HG02884 (cell line): ENCODE data around the gene DCN.

Experiments
- ATAC-seq: cut with Tn5 transposase; IDR thresholded peaks from one replicate; pipeline ENCODE4 v1.9.1; 2021; ENCODE audit warnings: mild to moderate bottlenecking, moderate library complexity; ENCODE audit not compliant: unreplicated experiment

Gene DCN

DNA sequence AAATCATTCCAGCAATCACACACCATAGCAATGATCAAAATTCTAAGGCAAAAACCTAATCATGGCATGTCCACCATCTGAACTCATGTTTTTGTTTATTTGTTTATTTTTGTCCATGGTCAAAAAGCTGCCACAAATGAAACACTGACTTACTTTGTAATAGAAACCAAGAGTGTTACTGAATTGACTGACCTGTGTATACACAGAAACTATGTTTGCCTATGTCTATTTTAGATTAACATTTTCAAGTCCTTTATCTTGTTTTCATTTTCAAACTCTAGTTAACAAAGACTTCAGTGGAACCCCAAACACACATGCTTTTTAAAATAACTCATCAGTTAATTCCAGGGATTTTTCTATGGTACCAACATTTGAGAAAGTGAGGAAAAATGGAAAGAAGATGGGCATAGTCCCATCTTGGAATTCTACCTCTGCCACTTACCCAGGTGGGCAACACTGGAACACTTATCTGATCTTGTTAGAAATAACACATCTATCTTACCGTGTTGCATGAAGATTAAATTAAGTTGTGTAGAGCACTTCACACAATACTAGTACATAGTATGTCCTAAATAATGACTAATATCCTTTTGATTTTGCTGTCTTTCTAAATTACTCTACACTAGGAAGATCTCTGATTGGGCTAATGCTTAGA is 77.7 kb downstream of the DCN start:
- peak; percentile 58 for ATAC-seq

DNA sequence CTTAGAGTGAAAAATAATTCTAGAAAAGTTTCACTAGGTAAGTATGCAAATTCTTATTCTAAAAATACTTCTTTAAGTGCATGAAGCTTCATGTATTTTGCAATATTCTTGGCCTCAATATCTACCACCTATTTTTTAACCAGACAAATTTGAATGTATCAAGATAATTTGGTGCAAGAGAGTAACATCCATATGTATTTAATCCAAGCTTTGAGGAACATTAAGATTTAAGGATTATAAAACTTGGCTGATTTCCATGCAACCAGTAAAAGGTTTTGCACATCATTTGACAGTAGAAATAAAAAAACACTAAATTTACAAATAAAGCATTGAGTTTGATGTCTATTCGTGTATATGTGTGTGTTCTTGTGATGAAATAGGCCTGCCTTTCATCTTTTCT is 79.0 kb downstream of the DCN start:
- ATAC-seq: no peak

DNA sequence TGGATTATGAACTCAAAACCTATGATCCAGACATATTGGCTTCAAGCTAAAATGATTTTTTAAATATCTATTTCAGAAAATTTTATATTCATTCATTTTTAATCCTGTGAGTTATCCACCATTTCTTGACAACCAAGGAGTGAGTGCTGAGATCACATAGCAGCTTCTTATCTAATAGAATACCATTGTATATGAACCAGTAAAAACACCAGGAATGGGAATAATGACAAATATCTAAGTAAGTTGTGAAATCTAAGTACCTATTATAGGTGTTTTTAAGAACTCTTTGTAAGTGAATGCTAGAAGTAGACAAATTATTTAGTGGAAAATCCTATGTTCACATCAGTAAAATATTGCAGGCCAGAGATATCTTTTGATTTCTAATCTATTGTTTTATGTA is 79.5 kb downstream of the DCN start:
- ATAC-seq: no peak

DNA sequence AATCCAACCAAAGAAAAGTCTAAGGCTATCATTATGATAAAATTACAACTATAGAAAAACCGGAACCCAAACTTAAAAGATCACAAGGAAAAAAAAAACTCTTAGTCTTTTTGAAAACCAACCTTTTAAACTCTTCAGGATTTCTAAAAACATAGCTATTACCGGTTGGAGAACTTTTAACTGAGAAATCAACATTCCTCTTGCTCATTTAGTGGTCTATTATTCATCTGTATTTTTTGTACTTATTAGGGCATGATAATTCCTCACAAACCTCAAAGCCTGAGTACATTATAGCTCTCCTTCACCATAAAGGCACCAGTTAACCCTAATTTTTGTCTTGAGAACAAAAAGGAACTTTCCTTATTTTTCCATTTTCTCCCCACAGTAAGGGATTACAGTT is 81.7 kb downstream of the DCN start:
- no peak for ATAC-seq

DNA sequence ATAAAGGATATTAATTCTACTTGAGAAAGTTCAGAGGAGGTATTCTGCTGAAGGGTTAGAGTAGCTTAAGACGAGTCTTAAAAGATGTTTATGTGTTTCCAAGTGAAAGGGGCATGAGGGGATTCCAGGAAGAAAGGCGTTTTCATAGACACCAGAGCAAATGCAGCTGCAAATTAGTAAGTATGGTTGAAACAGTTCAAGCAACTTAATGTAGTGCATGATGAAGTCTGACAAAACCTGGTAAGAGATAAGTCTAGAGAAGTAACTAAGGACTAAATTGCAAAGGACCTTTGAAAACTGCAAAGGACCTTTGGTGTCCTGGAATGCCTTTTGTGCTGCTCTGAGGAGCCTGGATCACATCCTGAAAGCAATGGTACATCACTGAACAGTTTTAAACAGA is 82.8 kb downstream of the DCN start:
- no peak for ATAC-seq

DNA sequence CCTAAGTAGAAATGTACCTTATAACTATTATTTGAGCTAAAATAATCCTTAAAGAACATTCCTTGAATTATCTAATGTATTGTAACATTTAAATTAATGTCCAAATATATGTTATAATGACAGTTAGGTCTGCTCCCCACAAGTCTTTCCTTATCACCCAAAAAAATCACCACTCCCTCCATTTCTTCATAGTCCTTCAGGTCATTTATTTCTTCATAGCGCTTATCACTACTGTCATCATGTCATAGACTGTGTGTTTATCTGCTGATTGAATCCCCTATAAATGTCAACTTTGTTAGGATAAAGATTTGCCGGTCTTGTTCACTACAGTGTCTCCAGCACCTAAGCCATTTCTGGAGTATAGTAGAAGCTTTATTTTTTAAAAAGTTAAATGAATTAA is 83.3 kb downstream of the DCN start:
- ATAC-seq: no peak

DNA sequence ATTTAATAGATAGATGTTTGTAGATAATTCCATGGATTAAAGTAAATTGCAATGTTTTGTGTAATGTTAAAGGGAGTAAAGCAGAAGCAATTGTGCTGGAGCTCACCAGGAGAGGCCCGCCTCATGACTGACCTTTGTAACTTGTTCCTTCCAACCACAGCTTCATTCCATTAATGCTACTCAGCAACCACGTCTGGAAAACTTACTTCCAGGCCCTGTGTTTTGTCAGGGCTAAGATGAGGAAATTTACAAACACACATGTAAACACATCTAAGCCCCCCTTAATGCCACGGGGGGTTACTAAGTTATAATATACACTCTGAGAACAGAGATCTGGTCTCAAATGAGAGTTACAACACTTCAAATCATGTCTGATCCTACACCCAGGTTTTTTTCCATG is 83.7 kb downstream of the DCN start:
- no peak for ATAC-seq

DNA sequence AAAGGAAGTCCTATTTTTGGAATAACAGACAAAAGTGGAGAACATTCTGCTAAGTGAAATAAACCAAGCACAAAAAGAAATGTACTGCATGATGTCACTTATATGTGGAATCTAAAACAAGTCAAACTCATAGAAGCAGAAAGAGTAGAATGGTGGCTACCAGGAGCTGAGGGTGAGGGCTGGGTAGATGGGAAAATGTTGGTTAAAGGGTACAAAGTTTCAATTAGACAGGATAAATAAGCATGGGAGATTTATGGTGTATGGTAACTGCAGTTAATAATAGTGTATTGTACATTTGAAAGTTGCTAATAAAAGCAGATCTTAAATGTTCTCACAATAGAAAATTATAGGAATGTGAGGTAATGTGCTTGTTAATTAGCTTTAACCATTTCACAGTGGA is 84.2 kb downstream of the DCN start:
- ATAC-seq: no peak

DNA sequence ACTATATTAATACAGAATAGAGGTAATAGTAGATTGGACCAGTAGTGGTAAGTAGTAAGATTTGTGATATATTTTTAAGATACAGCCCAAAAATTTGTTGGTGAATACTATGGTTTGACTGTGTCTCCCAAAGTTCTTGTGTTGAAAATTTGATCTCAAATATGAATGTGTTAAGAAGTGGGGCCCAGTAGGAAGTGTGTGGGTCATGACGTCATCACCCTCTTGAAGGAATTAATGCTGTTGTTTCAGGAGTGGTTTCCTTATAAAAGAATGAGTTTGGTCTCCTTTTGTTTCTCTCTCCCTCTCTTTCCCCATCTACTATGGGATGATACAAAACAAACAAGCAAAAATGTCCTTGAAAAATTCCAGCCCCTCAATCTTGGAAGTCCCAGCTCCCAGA is 87.7 kb downstream of the DCN start:
- no peak for ATAC-seq

DNA sequence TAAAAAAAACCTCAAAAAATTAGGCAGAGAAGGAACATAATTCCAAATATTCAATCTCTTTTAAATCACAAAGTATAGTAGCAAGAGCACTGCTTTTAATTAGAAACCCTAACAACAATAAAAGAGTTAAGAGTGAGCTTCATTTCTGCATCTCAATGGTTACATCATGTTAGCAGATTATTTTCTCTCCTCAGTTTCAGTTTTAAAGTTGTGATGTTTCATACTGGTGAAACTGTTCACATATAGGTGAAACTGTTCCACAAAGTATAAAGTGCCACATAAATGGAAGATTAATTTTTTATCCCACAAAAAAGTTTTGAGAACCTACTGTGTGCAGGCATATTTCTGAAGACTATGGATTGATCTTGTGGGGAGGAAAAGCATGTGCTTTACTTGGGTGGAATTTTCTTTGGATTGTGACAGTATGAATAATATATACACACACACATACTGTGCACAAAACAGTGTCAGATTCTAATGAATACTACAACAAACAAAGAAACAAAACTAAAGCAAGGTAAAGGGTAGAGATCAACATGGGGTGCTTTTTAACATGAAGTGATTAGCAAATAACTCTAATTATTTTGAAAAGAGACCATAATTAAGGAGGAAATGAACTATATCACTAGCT is 88.5 kb downstream of the DCN start:
- no peak for ATAC-seq

DNA sequence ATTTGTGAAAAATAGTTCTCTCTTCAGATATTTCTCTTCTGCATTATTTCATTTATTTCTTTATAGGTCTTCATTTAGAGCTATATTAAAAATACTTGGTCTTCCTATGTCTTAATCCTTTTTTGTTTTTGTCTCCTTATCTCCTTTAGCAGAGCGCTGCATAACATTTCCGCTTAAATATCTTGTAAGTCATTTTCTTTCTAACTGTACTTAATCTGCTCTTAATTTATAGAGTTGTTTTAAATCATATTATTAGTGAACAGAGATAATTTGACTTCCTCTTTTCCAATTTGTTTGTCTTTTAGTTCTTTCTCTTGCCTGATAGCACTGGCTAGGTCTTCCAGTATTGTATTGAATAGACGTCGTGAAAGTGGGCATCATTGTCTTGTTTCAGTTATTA is 89.3 kb downstream of the DCN start:
- no peak for ATAC-seq

DNA sequence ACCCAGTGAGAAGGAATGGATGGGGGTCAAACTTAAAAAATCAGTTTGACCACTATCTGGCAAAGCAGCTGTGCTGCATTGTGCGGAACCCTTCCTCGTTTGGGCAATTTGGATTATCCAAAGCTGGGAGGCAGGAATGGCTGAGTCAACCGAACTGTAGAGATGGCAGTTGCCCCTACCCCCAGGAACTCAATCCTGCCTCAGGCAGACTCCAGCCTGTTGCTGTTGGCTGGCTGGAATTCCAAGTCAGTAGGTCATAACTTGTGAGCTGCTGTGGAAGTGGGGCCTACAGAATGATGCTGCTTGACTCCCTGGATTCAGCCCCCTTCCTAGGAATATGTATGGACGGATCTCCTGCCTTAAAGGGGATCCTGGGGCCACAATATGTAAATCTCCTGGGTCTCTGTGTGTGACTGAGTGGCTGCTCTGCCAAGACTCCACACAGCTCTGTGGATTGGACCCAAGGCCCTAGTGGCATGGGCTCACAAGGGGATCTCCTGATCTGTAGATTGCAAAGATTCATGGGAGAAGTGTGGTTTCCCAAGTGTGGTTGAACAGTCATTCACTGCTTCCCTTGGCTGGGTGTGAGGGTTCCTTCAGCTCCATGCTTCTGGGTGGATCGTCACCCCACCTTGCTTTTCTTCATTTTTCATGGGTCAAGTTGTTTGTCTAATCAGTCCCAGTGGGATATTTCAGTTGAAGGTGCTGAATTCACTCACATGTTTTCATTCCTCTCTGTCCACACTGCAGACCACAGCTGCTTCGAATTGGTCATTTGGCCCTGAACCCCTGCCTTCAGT is 90.5 kb downstream of the DCN start:
- no peak for ATAC-seq
